ENCODE results near the gene MYL1.

DNA sequence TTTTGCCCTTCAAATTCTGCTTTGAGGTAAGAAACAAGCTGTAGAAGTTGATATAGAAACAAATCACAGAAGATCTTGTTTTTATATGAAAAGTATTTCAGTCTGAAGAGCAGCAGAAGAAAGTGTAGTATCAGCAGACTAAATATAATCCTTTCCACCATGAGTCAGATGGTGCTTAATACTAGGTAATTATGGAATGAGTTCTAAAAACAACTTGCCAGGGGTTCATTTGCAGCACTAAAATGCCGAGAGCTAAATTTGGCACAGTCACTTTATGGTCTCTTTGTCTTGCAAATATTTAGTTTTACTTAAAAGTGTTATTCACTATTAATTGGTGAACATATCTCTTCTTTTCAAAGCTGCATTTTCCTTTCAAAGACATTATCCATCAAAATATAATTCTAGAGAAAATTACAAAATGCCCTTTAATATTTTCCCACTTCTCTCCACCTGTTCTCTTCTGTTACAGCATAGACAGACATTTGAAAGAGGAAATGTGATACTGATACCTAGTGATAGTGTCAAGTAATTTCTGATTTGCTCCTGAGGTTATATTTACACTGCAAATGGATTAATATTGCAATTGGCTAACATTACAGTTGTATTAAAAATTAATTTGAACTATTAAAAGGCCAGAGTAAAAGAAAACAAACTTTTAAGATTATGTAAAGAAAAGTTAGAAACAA is 5.3 kb downstream of the MYL1 start:
- TF ChIP-seq, protein P1, sequence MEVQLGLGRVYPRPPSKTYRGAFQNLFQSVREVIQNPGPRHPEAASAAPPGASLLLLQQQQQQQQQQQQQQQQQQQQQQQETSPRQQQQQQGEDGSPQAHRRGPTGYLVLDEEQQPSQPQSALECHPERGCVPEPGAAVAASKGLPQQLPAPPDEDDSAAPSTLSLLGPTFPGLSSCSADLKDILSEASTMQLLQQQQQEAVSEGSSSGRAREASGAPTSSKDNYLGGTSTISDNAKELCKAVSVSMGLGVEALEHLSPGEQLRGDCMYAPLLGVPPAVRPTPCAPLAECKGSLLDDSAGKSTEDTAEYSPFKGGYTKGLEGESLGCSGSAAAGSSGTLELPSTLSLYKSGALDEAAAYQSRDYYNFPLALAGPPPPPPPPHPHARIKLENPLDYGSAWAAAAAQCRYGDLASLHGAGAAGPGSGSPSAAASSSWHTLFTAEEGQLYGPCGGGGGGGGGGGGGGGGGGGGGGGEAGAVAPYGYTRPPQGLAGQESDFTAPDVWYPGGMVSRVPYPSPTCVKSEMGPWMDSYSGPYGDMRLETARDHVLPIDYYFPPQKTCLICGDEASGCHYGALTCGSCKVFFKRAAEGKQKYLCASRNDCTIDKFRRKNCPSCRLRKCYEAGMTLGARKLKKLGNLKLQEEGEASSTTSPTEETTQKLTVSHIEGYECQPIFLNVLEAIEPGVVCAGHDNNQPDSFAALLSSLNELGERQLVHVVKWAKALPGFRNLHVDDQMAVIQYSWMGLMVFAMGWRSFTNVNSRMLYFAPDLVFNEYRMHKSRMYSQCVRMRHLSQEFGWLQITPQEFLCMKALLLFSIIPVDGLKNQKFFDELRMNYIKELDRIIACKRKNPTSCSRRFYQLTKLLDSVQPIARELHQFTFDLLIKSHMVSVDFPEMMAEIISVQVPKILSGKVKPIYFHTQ (CRISPR knock-in tag; IDR thresholded peaks at IDR 0.05): no peak
- no peak for TF ChIP-seq ZBTB21 (CRISPR knock-in tag; IDR thresholded peaks at IDR 0.05; ENCODE audit: borderline replicate concordance)
- no peak for TF ChIP-seq CTCF (IDR thresholded peaks at IDR 0.05)
- no peak for TF ChIP-seq FOXJ3 (CRISPR knock-in tag; IDR thresholded peaks at IDR 0.05; ENCODE audit: borderline replicate concordance)

Data from WTC11 (cell line).